Ectodermal cell (in vitro differentiated cells): Measurements from ENCODE around the gene METRNL.

Experiments used
- H3K27ac ChIP-seq: 2 replicates; pipeline ENCODE4 v1.7.0; 2013; ENCODE audit warnings: mild to moderate bottlenecking, low read depth, low read length; ENCODE audit not compliant: insufficient read depth, poor library complexity, severe bottlenecking
- H3K27me3 ChIP-seq: 2 replicates; pipeline ENCODE4 v1.7.0; 2013; ENCODE audit warnings: mild to moderate bottlenecking, low read length; ENCODE audit not compliant: insufficient read depth, control insufficient read depth, poor library complexity, severe bottlenecking
- H3K36me3 ChIP-seq: one replicate; pipeline ENCODE4 v1.7.0; 2013; ENCODE audit warnings: low read length; ENCODE audit not compliant: control insufficient read depth, insufficient read depth
- H3K4me1 ChIP-seq: one replicate; pipeline ENCODE4 v1.7.0; 2013; ENCODE audit warnings: low read length; ENCODE audit not compliant: control insufficient read depth, insufficient read depth
- H3K4me3 ChIP-seq: 2 replicates; pipeline ENCODE4 v1.7.0; 2013; ENCODE audit warnings: low read depth, low read length, control low read depth; ENCODE audit not compliant: insufficient read depth
- H3K9me3 ChIP-seq: 2 replicates; pipeline ENCODE4 v1.7.0; 2013; ENCODE audit warnings: mild to moderate bottlenecking, low read length, moderate library complexity; ENCODE audit not compliant: control insufficient read depth
- WGBS, 2 experiments: methylation state at CpG; one replicate each; pipeline ENCODE4 v1.1.7; 2013; ENCODE audit warnings: missing lambda C conversion rate in 2 of 2; 5-methylcytosine and 5-hydroxymethylcytosine counted together

Gene METRNL

GRCh38 chr17:83142619-83143018, 63.2 kb downstream of the METRNL start:
- Histone ChIP-seq H3K4me3 (no peak overlapping the region), H3K27me3 (no peaks in the 10 kb centered on the region), H3K27ac (no peak overlapping the region), H3K4me1 (no peaks in the 10 kb centered on the region), H3K9me3 (no peaks in the 10 kb centered on the region), H3K36me3 (no peaks in the 10 kb centered on the region)
- WGBS, 2 experiments: 90 to 100% methylated on average over 2 to 3 of the region's 4 CpGs

- H3K4me1 ChIP-seq: no peaks in the 10 kb centered on the region
- H3K27ac ChIP-seq: no peak overlapping the region
- no peaks in the 10 kb centered on the region for H3K9me3 ChIP-seq
- WGBS, 2 experiments: 93 to 96% methylated on average over 10 of the region's 10 CpGs
- H3K36me3 ChIP-seq: no peaks in the 10 kb centered on the region
- H3K27me3 ChIP-seq: no peaks in the 10 kb centered on the region
- no peak overlapping the region for H3K4me3 ChIP-seq
Observed at GRCh38 chr17:83143817-83144231, 64.4 kb downstream of the METRNL start.
